Measurements from ENCODE around the gene NCBP2.

Gene NCBP2

DNA sequence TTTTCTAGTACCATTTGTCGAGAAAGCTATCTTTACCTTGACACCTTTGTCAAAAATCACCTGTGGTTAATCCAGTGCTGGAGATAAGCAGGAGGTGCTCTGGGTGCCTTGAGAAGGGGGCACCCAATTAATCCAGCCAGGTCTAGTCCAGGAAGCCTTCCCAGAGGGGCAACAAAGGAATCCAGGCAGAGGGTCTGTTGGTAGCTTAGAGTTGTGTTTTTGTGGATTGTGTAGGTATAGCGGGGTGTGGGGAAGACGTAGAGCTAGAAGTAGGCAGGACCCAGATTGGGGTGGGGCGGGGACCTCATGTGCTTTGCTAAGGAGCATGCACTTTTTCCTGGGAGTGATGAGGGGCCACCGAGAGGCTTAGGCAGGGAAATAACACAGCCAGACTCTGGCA is 32.3 kb upstream of the NCBP2 start:
- TF ChIP-seq FOXP2 (optimal IDR thresholded peaks at IDR 0.05; ENCODE audit: borderline replicate concordance, extremely low read depth, extremely low read length, insufficient read depth), result no peak
- TF ChIP-seq TAF1 (IDR thresholded peaks at IDR 0.05; ENCODE audit: borderline replicate concordance, insufficient read depth, low read length), result no peak
- TF ChIP-seq SIN3A (IDR thresholded peaks at IDR 0.05; ENCODE audit: borderline replicate concordance, insufficient read depth, low read length), result no peak
- TF ChIP-seq REST (IDR thresholded peaks at IDR 0.05; ENCODE audit: insufficient read depth in 1 of 2, low read depth in 2 of 2, low read length in 2 of 2), result no peak
- TF ChIP-seq POLR2AphosphoS5 (IDR thresholded peaks at IDR 0.05; ENCODE audit: low read depth, low read length), result no peak

GRCh38 chr3:196971094-196971698 is 28.9 kb upstream of the NCBP2 start:
- TF ChIP-seq REST (IDR thresholded peaks at IDR 0.05; ENCODE audit: insufficient read depth in 1 of 2, low read depth in 2 of 2, low read length in 2 of 2) (no peak), FOXP2 (optimal IDR thresholded peaks at IDR 0.05; ENCODE audit: borderline replicate concordance, extremely low read depth, extremely low read length, insufficient read depth) (no peak), POLR2AphosphoS5 (IDR thresholded peaks at IDR 0.05; ENCODE audit: low read depth, low read length) (no peak), TAF1 (IDR thresholded peaks at IDR 0.05; ENCODE audit: borderline replicate concordance, insufficient read depth, low read length) (no peak), SIN3A (IDR thresholded peaks at IDR 0.05; ENCODE audit: borderline replicate concordance, insufficient read depth, low read length) (no peak)

- no peak for TF ChIP-seq FOXP2 (optimal IDR thresholded peaks at IDR 0.05; ENCODE audit: borderline replicate concordance, extremely low read depth, extremely low read length, insufficient read depth)
- TF ChIP-seq POLR2AphosphoS5 (IDR thresholded peaks at IDR 0.05; ENCODE audit: low read depth, low read length), result no peak
- TF ChIP-seq TAF1 (IDR thresholded peaks at IDR 0.05; ENCODE audit: borderline replicate concordance, insufficient read depth, low read length), result no peak
- no peak for TF ChIP-seq SIN3A (IDR thresholded peaks at IDR 0.05; ENCODE audit: borderline replicate concordance, insufficient read depth, low read length)
- no peak for TF ChIP-seq REST (IDR thresholded peaks at IDR 0.05; ENCODE audit: insufficient read depth in 1 of 2, low read depth in 2 of 2, low read length in 2 of 2)
Measured at GRCh38 chr3:196970547-196971093, 28.3 kb upstream of the NCBP2 start.

GRCh38 chr3:196969660-196970546 is 27.6 kb upstream of the NCBP2 start:
- no peak for TF ChIP-seq SIN3A (IDR thresholded peaks at IDR 0.05; ENCODE audit: borderline replicate concordance, insufficient read depth, low read length)
- TF ChIP-seq FOXP2 (optimal IDR thresholded peaks at IDR 0.05; ENCODE audit: borderline replicate concordance, extremely low read depth, extremely low read length, insufficient read depth), result peak; percentile 22

DNA sequence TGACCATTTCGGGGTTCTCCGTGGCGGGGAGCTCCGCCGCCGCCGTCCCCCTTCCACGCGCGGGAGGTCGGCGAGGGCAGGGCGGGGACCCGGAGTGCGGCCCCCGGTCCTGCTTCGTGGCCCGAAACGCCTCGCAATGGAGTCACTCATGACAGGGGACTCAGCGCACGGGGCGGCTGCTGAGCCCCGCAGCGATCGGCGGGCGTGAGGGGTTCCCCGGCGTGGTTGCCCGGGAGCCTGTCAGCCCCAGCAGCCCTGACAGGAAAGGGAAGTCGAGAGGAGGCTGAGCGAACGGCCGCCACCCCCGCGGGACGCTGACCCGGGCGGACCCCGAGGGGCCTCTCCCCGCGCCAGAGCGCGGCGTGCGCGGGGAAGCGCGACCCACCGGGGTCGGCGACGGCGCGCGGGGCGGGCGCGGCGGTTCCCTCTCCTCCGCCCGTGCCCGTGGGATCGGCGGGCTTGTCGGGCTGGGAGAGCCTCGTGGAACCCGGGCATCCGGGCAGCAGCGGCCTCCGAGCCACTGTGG is 26.9 kb upstream of the NCBP2 start:
- TF ChIP-seq POLR2AphosphoS5 (IDR thresholded peaks at IDR 0.05; ENCODE audit: low read depth, low read length) (no peak), SIN3A (IDR thresholded peaks at IDR 0.05; ENCODE audit: borderline replicate concordance, insufficient read depth, low read length) (no peak), TAF1 (IDR thresholded peaks at IDR 0.05; ENCODE audit: borderline replicate concordance, insufficient read depth, low read length) (no peak), FOXP2 (optimal IDR thresholded peaks at IDR 0.05; ENCODE audit: borderline replicate concordance, extremely low read depth, extremely low read length, insufficient read depth) (no peak), REST (IDR thresholded peaks at IDR 0.05; ENCODE audit: insufficient read depth in 1 of 2, low read depth in 2 of 2, low read length in 2 of 2) (no peak)
